Kidney glomerular epithelial cell (primary cell): ENCODE results near the gene CAMSAP1.

Source experiments
- DNase-seq: peaks from one replicate; lab custom pipeline; 2025; lab: John Stamatoyannopoulos, UW

Gene CAMSAP1

DNA sequence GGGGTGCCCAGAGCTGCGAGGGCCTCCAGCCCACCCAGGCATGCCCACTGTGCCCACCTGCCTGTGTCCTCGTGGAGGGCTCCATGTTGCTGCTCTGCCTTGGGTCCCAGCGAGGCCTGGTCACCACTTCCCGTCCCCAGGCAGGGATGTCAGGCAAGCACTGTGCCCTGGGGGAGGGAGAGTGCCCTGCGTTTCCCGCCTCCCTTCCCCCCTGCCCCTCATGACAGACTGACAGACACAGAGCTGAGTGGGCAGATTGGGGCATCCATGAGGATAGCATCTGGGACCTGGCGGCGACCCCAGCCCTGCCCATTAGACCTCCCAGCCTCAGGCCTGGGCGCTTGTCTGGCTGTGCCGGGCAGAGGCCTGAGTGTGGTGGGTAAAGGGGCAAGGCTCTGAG, 148.5 kb downstream of the CAMSAP1 start:
- no peak for DNase-seq
